GM21723 (cell line): ENCODE data around the gene NAALADL1.

Experiments used
- ATAC-seq: cut with Tn5 transposase; IDR thresholded peaks from one replicate; pipeline ENCODE4 v1.9.1; 2021; ENCODE audit warnings: mild to moderate bottlenecking, moderate library complexity; ENCODE audit not compliant: unreplicated experiment

NAALADL1 gene, protein sequence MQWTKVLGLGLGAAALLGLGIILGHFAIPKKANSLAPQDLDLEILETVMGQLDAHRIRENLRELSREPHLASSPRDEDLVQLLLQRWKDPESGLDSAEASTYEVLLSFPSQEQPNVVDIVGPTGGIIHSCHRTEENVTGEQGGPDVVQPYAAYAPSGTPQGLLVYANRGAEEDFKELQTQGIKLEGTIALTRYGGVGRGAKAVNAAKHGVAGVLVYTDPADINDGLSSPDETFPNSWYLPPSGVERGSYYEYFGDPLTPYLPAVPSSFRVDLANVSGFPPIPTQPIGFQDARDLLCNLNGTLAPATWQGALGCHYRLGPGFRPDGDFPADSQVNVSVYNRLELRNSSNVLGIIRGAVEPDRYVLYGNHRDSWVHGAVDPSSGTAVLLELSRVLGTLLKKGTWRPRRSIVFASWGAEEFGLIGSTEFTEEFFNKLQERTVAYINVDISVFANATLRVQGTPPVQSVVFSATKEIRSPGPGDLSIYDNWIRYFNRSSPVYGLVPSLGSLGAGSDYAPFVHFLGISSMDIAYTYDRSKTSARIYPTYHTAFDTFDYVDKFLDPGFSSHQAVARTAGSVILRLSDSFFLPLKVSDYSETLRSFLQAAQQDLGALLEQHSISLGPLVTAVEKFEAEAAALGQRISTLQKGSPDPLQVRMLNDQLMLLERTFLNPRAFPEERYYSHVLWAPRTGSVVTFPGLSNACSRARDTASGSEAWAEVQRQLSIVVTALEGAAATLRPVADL

GRCh38 chr11:65058419-65059054 is at the start of gene NAALADL1:
TSS of gene NAALADL1 (minus strand) at chr11:65058553. CDS start at chr11:65058521, 32 bp downstream.
- ATAC-seq = no peak

DNA sequence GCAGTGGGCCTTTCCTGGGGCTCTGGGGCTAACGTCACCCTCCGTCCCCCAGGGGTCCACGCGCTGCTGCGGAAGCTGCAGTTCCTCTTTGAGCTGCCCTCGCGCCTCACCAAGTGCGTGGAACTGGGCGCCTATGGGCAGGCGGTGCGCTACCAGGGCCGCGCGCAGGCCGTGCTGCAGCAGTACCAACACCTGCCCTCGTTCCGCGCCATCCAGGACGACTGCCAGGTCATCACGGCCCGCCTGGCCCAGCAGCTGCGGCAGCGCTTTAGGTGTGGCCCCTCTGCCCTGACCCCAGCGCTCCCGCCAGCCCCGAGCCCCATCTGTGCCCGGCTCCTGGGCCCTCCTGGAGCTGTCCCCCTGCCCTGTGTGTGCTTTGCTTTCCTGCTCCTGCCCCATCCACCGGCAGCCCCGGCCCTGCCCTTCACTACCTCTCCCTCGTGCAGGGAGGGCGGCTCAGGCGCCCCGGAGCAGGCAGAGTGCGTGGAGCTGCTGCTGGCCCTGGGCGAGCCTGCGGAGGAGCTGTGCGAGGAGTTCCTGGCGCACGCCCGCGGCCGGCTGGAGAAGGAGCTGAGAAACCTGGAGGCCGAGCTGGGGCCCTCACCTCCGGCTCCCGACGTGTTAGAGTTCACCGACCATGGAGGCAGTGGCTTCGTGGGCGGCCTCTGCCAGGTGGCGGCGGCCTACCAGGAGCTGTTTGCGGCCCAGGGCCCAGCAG is 49.6 kb upstream of the NAALADL1 start:
- ATAC-seq = no peak

- no peak for ATAC-seq
Observed at GRCh38 chr11:65107078-65107477, 48.7 kb upstream of the NAALADL1 start.

- ATAC-seq = no peak
Observed at GRCh38 chr11:65104628-65105027, 46.3 kb upstream of the NAALADL1 start.

- no peak for ATAC-seq
Observed at GRCh38 chr11:65103476-65103875, 45.1 kb upstream of the NAALADL1 start.

DNA sequence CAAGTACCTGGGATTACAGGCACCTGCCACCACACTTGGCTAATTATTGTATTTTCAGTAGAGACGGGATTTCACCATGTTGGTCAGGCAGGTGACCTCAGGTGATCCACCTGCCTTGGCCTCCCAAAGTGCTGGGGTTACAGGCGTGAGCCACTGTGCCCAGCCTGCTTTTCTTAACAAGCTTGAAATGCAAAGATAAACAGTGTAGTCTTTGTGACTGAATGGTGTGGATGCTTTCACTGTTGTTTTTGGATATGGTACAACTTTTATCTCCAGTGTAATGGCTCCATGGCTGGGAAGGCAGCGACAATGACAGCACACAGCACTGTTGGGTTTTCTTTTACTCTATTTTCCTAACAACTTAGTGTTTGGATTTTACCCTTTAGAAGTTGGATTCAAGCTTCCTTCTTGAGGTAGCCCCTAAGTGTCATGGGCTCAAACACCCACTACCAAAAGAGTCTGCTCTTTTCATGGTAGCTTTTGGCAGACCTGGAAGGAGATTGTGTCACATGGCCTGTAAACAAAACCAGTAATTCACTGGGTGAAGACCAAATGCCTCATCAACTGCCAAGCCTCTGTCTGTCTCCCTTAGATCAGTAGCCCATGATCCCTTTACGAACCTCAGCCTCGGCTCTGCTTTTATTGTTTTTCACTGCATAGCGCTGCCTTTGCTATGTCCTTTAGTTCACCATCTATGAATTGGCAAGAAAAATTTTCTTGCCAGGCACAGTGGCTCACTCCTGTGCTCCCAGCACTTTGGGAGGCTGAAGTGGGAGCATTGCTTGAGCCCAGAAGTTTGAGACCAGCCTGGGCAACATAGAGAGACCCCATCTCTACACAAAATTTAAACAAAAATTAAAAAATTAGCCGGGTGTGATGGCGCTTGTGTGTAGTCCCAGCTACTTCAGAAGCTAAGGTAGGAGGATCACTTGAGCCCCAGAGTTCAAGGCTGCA is 44.1 kb upstream of the NAALADL1 start:
- no peak for ATAC-seq

- no peak for ATAC-seq
Observed at GRCh38 chr11:65100674-65101350, 42.5 kb upstream of the NAALADL1 start.

GRCh38 chr11:65096926-65097325 is 38.6 kb upstream of the NAALADL1 start:
- ATAC-seq = no peak

DNA sequence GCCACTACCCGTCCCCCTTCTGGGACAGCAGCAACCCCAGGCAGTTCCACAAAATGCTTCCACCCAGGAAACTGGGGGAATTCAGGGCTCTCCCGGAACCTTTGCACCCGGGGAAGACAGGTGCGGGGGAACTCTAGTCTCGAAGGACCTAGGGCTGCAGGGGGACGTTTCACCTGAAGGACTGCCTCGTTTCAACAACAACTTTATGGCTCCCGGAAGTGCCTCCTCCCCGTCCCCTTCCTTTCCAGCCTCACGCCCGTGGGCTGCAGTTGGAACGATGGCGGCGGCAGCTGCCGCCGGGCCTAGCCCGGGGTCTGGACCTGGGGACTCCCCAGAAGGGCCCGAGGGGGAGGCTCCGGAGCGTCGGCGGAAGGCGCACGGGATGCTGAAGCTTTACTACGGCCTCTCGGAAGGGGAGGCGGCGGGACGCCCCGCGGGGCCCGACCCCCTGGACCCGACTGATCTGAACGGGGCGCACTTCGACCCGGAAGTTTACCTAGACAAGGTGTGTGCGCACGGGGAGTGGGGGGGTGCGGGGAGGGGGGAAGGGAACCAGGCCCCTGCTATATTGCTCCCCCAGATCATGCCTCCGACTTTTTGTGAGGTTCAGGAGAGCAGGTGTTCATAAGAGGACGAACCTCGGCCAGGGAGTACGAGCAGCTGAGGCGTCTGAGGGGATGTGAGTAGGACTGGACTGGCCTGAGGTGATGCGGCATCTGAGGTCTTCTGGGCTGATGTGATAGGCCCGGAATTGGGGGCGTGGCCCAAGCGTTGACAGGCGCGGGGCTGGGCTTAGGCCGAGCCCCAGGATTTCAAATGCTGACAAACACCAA is 37.8 kb upstream of the NAALADL1 start, which contains the start of gene VPS51:
Gene VPS51 (plus strand): TSS at position 241 of the 833 bp plus-strand sequence. CDS start 37 bp downstream, at position 278.
- peak; percentile 85 for ATAC-seq

DNA sequence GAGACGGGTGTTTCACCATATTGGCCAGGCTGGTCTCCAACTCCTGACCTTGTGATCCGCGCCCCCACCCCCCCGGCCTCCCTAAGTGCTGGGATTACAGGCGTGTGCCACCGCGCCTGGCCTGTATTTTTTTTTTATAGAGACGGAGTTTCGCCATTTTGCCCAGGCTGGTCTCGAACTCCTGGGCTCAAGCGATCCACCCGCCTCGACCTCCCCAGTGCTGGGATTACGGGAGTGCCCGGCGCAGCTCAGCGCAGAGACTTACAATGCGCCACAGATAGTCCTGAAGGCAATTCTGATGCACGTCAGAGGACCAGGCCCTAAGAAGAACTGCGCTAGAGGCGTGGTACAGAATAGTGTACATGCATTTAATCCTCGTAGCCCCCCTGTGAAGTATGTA is 37.1 kb upstream of the NAALADL1 start:
- ATAC-seq = no peak

DNA sequence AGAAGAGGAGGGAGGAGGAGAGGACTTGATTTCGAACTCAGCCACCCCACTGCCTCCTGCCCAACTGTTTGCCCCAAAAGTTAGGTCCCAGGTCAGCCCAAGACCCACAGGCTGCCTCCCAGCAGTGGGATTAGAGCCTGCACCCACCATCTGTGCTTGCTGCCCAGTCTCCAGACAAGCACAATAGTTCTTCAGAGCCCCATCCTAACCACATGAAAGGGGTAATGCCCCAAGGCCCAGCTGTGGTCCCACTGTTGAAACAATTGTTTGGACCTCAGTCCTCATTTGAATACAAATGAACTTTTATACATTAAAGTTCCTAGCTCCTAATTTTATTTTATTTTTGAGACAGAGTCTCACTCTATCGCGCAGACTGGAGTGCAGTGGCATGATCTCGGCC is 32.3 kb upstream of the NAALADL1 start:
- no peak for ATAC-seq

GRCh38 chr11:65089621-65090020 is 31.3 kb upstream of the NAALADL1 start:
- ATAC-seq = no peak

DNA sequence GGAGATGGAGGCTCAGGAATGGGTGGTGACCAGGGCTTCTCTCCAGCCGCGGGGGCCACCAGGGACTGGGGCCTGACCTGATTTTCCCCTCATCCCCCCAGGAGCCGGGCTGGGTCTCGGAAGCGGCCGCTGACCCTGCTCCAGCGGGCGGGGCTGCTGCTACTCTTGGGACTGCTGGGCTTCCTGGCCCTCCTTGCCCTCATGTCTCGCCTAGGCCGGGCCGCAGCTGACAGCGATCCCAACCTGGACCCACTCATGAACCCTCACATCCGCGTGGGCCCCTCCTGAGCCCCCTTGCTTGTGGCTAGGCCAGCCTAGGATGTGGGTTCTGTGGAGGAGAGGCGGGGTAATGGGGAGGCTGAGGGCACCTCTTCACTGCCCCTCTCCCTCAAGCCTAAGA is 29.5 kb upstream of the NAALADL1 start:
- no peak for ATAC-seq

GRCh38 chr11:65087216-65087615 is 28.9 kb upstream of the NAALADL1 start:
- ATAC-seq = no peak

DNA sequence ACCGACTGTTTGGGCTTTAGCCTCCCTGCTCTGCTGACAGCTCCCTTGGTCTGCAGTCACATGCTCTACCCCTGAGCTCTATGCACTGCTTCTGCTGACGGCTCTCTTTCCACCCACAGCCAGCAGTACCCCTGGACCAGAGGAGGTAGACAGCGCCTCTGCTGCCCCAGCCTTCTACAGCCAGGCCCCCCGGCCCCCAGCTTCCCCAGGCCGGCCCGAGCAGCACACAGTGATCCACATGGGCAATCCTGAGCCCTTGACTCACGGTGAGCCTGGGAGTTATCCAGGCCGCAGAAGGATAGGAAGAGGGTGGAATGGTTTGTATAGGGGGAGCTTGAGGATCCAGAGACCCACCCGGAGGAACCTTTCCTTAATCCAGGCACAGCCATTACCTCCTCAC is 28.5 kb upstream of the NAALADL1 start:
- no peak for ATAC-seq

GRCh38 chr11:65085446-65085845 is 27.1 kb upstream of the NAALADL1 start:
- no peak for ATAC-seq

- peak; percentile 4 for ATAC-seq
Observed at GRCh38 chr11:65084598-65085375, 26.4 kb upstream of the NAALADL1 start.
